Osteoblast (primary cell): Measurements from ENCODE around the gene PTGDS. TPM values are rescaled to one million over a fixed set of nuclear protein-coding genes. Genes with fewer than 3 reads are reported as not detected.

Experiments
- DNase-seq: peaks from one replicate; pipeline ENCODE4 v3.0.0; 2011; ENCODE audit warnings: low spot score, mixed read lengths; ENCODE audit not compliant: insufficient read length; ENCODE audit errors: missing footprints
- H2AFZ ChIP-seq: 2 replicates; pipeline ENCODE4 v1.6.0; 2011; ENCODE audit warnings: mild to moderate bottlenecking, low read length
- H3K27ac ChIP-seq: 2 replicates; pipeline ENCODE4 v1.5.1; 2011; ENCODE audit warnings: mild to moderate bottlenecking, low read depth, low read length, moderate library complexity
- H3K27me3 ChIP-seq: 2 replicates; pipeline ENCODE4 v1.6.0; 2012; ENCODE audit warnings: mild to moderate bottlenecking, control low read depth, inconsistent platforms, low read length, moderate library complexity; ENCODE audit not compliant: insufficient read depth
- H3K36me3 ChIP-seq: 2 replicates; pipeline ENCODE4 v1.5.1; 2011; ENCODE audit warnings: mild to moderate bottlenecking, low read length, control low read depth, moderate library complexity; ENCODE audit not compliant: insufficient read depth
- H3K4me1 ChIP-seq: 2 replicates; pipeline ENCODE4 v1.5.1; 2011; ENCODE audit warnings: mild to moderate bottlenecking, low read length, control low read depth, moderate library complexity; ENCODE audit not compliant: insufficient read depth
- H3K4me2 ChIP-seq: 2 replicates; pipeline ENCODE4 v1.6.0; 2011; ENCODE audit warnings: mild to moderate bottlenecking, low read length; ENCODE audit not compliant: insufficient read depth
- H3K4me3 ChIP-seq: fragments of 200-600 bp; sonication (generic); 3 replicates; pipeline ENCODE4 v1.5.1; 2012; ENCODE audit warnings: mild to moderate bottlenecking, low read length, inconsistent platforms; ENCODE audit not compliant: insufficient read depth
- H3K79me2 ChIP-seq: 2 replicates; pipeline ENCODE4 v1.6.0; 2012; ENCODE audit warnings: mild to moderate bottlenecking, low read length, control low read depth, inconsistent platforms; ENCODE audit not compliant: insufficient read depth
- H3K9me3 ChIP-seq: 2 replicates; pipeline ENCODE4 v1.5.1; 2011; ENCODE audit warnings: low read depth, low read length, control low read depth
- H4K20me1 ChIP-seq: 2 replicates; pipeline ENCODE4 v1.6.0; 2012; ENCODE audit warnings: mild to moderate bottlenecking, low read length, control low read depth; ENCODE audit not compliant: insufficient read depth
- CTCF ChIP-seq: IDR thresholded peaks from 2 replicates; pipeline ENCODE4 v1.5.1; 2011; ENCODE audit warnings: mild to moderate bottlenecking, low read depth, low read length, moderate library complexity; ENCODE audit errors: extremely low read depth
- total RNA-seq: library from RNA; depleted of rRNA; stranded (reverse); fragments of >200 nt; gene quantifications from 2 replicates; pipeline ENCODE4 v1.2.3, GENCODE V29; 2012

PTGDS gene
- total RNA-seq, 1 donor = 57.9 TPM

- Histone ChIP-seq H3K27ac (no peak overlapping the region), H3K4me3 (no peak overlapping the region), H3K4me1 (peaks cover 5% of the 10 kb centered on the region), H3K4me2 (no peak overlapping the region), H3K36me3 (no peaks in the 10 kb centered on the region), H3K79me2 (no peaks in the 10 kb centered on the region), H3K27me3 (peaks cover 19% of the 10 kb centered on the region), H3K9me3 (no peaks in the 10 kb centered on the region), H2AFZ (no peak overlapping the region), H4K20me1 (no peaks in the 10 kb centered on the region)
- no peak for DNase-seq
- no peak for TF ChIP-seq CTCF
Observed at GRCh38 chr9:136980669-136981478, 3.6 kb downstream of the PTGDS start.

- no peaks in the 10 kb centered on the region for H4K20me1 ChIP-seq
- H3K79me2 ChIP-seq = no peaks in the 10 kb centered on the region
- no peak overlapping the region for H3K4me3 ChIP-seq
- no peak for DNase-seq
- no peaks in the 10 kb centered on the region for H3K9me3 ChIP-seq
- no peak overlapping the region for H3K27ac ChIP-seq
- no peaks in the 10 kb centered on the region for H3K36me3 ChIP-seq
- H3K27me3 ChIP-seq = peaks cover 24% of the 10 kb centered on the region
- H3K4me1 ChIP-seq = peaks cover 5% of the 10 kb centered on the region
- no peak for TF ChIP-seq CTCF
- H3K4me2 ChIP-seq = no peak overlapping the region
- H2AFZ ChIP-seq = no peak overlapping the region
Observed at GRCh38 chr9:136981588-136982231, 4.4 kb downstream of the PTGDS start.

GRCh38 chr9:136982232-136983051 lies 5.1 kb downstream of the PTGDS start, which contains the start of gene LCNL1:
TSS of gene LCNL1 (plus strand) at chr9:136982993. CDS start at chr9:136983587, 594 bp downstream.
- H3K4me2 ChIP-seq = no peak within 1 kb of the TSS
- no peak for TF ChIP-seq CTCF
- no peak within 1 kb of the TSS for H3K27ac ChIP-seq
- H2AFZ ChIP-seq = no peak within 1 kb of the TSS
- H3K79me2 ChIP-seq = no peaks in the 10 kb centered on the region
- peaks cover 24% of the 10 kb centered on the region for H3K27me3 ChIP-seq
- H3K4me1 ChIP-seq = peaks cover 5% of the 10 kb centered on the region
- no peak within 1 kb of the TSS for H3K4me3 ChIP-seq
- H3K9me3 ChIP-seq = no peaks in the 10 kb centered on the region
- H3K36me3 ChIP-seq = no peaks in the 10 kb centered on the region
- DNase-seq = no peak
- no peaks in the 10 kb centered on the region for H4K20me1 ChIP-seq
